PC-9 (cell line): ENCODE data around the gene SLC7A11. TPM values are rescaled to one million over a fixed set of nuclear protein-coding genes. Genes with fewer than 3 reads are reported as not detected.

Experiments
- BruUV-seq: library from RNA; stranded (reverse); fragments of 400-500 nt; replicated peaks from 2 replicates; lab custom pipeline; 2021; lab: Mats Ljungman, UMichigan
- CTCF ChIA-PET: fragments of 300-600 bp; sonication (Branson Sonifier 250); formaldehyde crosslinking; loops from one replicate; lab custom pipeline; 2022; ENCODE audit warnings: antibody characterized with exemption; lab: Charles Lee
- POLR2A ChIA-PET: fragments of 300-600 bp; sonication (Branson Sonifier 250); formaldehyde crosslinking; loops from one replicate; lab custom pipeline; 2022; ENCODE audit warnings: antibody characterized with exemption; ENCODE audit not compliant: unreplicated experiment; lab: Charles Lee
- DNase-seq, 2 experiments: peaks; one replicate each; pipeline versions ENCODE4 v3.0.0 to v3.0.0-alpha.2; 2015 to 2022; ENCODE audit warnings: mixed read lengths in 1 of 2
- H2AFZ ChIP-seq: fragments of 200-600 bp; sonication (generic); 2 replicates; pipeline ENCODE4 v1.8.1; 2017; ENCODE audit warnings: antibody characterized with exemption
- H3F3A ChIP-seq: fragments of 200-600 bp; sonication (generic); 2 replicates; pipeline ENCODE4 v1.8.1; 2017; ENCODE audit warnings: antibody characterized with exemption, mild to moderate bottlenecking, low read depth; ENCODE audit not compliant: insufficient read depth
- H3K27ac ChIP-seq: fragments of 200-600 bp; sonication (generic); 2 replicates; pipeline ENCODE4 v1.6.1; 2016; ENCODE audit warnings: mixed run types
- H3K27me3 ChIP-seq: fragments of 200-600 bp; sonication (generic); 2 replicates; pipeline ENCODE4 v1.6.1; 2016; ENCODE audit warnings: low read depth, mixed run types; ENCODE audit not compliant: insufficient read depth
- H3K36me3 ChIP-seq: fragments of 200-600 bp; sonication (generic); 2 replicates; pipeline ENCODE4 v1.6.1; 2016; ENCODE audit warnings: low read depth, mixed run types
- H3K4me1 ChIP-seq: fragments of 200-600 bp; sonication (generic); replicated peaks from 2 replicates; pipeline ENCODE4 v1.6.1; 2016; ENCODE audit warnings: mixed run types; ENCODE audit not compliant: insufficient read depth
- H3K4me2 ChIP-seq: fragments of 200-600 bp; sonication (generic); 2 replicates; pipeline ENCODE4 v1.6.1; 2017; ENCODE audit warnings: mixed run types
- H3K4me3 ChIP-seq: fragments of 200-600 bp; sonication (generic); 2 replicates; pipeline ENCODE4 v1.6.1; 2016; ENCODE audit warnings: mixed run types
- H3K79me2 ChIP-seq: fragments of 200-600 bp; sonication (generic); 2 replicates; pipeline ENCODE4 v1.6.1; 2017; ENCODE audit warnings: low read depth, mixed run types
- H3K9me2 ChIP-seq: fragments of 200-600 bp; sonication (generic); 2 replicates; pipeline ENCODE4 v1.8.1; 2017; ENCODE audit warnings: mild to moderate bottlenecking; ENCODE audit not compliant: insufficient read depth
- H3K9me3 ChIP-seq: fragments of 200-600 bp; sonication (generic); 2 replicates; pipeline ENCODE4 v1.8.1; 2016; ENCODE audit warnings: low read depth; ENCODE audit not compliant: insufficient read depth
- H4K20me1 ChIP-seq: fragments of 200-600 bp; sonication (generic); 2 replicates; pipeline ENCODE4 v1.8.1; 2017; ENCODE audit not compliant: insufficient read depth
- EZH2 ChIP-seq: fragments of 200-600 bp; sonication (generic); IDR thresholded peaks from 2 replicates; pipeline ENCODE4 v1.8.0; 2017; ENCODE audit warnings: antibody characterized with exemption, low read depth
- intact Hi-C: fragments of 100-400 bp; cut with micrococcal nuclease; formaldehyde crosslinking; loops from one replicate; pipeline ENCODE4 v1.10.0; 2022; ENCODE audit not compliant: unreplicated experiment
- total RNA-seq: library from RNA; stranded (reverse); gene quantifications from 2 replicates; pipeline ENCODE4 v1.2.3, GENCODE V29; 2021
- TF ChIP-seq, protein P1 (sequence below): fragments of 200-600 bp; sonication (generic); conservative IDR thresholded peaks from 2 replicates; pipeline ENCODE4 v1.6.1; 2017; ENCODE audit warnings: mixed run types, antibody characterized with exemption, mild to moderate bottlenecking, moderate library complexity

Gene SLC7A11
- total RNA-seq, 1 experiment from 2014 or later, result 187 TPM

DNA sequence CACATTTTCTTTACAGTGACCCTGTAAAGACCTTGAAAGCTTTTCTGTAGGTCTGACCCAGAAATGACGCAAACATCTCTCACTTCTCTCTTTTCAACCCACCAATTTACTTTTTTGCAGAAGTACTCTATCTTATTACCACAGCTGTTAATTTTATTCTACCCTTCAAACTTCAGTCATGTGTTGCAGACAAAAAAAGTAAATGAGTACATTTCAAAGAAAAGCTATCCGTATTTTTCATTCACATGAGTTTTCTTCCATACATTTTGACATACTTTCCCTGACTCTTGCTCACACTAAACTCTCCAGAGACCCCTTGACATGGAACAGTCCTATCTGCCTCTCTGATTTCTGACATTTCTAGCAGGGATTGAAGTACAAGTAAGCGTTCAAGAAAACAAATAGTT lies 51.7 kb downstream of the SLC7A11 start:
- H3K36me3 ChIP-seq, result peaks cover 53% of the 10 kb centered on the region
- no peak overlapping the region for H3K4me2 ChIP-seq
- peaks cover 6% of the 10 kb centered on the region for H3K4me1 ChIP-seq
- H3K79me2 ChIP-seq, result peaks cover 23% of the 10 kb centered on the region
- H3K9me3 ChIP-seq, result no peaks in the 10 kb centered on the region
- H3F3A ChIP-seq, result peaks cover 49% of the 10 kb centered on the region; the same call in 1 of the 2 replicates
- no peak for DNase-seq
- ChIA-PET CTCF (no interaction called here), POLR2A (no interaction called here)
- no peaks in the 10 kb centered on the region; the same call in none of the 2 replicates for H4K20me1 ChIP-seq
- TF ChIP-seq EZH2, result no peak
- no peak overlapping the region for H3K27ac ChIP-seq
- H3K4me3 ChIP-seq, result no peak overlapping the region
- H2AFZ ChIP-seq, result no peak overlapping the region
- no peaks in the 10 kb centered on the region for H3K9me2 ChIP-seq
- intact Hi-C loops, result no loop called here
- no peaks in the 10 kb centered on the region for H3K27me3 ChIP-seq
- BruUV-seq, result no TSS peak

DNA sequence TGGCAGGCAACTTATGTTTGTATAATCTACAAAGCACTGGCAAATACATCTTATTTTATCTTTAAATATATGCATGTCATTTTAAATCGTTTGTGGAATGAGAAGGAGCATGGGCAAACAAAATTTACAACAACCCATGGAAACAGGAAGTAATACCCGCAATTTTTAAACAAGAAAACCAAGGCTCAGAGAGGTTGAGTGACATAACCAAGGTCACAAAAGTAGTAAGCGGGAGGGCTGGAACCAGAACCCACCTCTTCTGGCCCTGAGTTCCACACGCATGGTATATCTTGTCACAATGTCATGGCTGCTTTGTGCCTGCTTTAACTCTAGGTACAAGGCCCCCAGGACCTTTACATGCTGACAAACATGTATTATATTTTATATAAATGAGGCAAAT lies 52.9 kb downstream of the SLC7A11 start:
- peaks cover 5% of the 10 kb centered on the region for H4K20me1 ChIP-seq
- H3K36me3 ChIP-seq, result peaks cover 44% of the 10 kb centered on the region
- H3K27me3 ChIP-seq, result no peaks in the 10 kb centered on the region
- no peak overlapping the region for H2AFZ ChIP-seq
- BruUV-seq, result no TSS peak
- ChIA-PET POLR2A (no interaction called here), CTCF (no interaction called here)
- peaks cover 6% of the 10 kb centered on the region for H3K4me1 ChIP-seq
- no peak overlapping the region for H3K27ac ChIP-seq
- no peak overlapping the region for H3K4me2 ChIP-seq
- no peaks in the 10 kb centered on the region for H3K9me3 ChIP-seq
- no peak for DNase-seq
- H3K4me3 ChIP-seq, result no peak overlapping the region
- H3F3A ChIP-seq, result peaks cover 44% of the 10 kb centered on the region; the same call in 1 of the 2 replicates
- peaks cover 23% of the 10 kb centered on the region for H3K79me2 ChIP-seq
- no peak for TF ChIP-seq EZH2
- TF ChIP-seq, protein P1, sequence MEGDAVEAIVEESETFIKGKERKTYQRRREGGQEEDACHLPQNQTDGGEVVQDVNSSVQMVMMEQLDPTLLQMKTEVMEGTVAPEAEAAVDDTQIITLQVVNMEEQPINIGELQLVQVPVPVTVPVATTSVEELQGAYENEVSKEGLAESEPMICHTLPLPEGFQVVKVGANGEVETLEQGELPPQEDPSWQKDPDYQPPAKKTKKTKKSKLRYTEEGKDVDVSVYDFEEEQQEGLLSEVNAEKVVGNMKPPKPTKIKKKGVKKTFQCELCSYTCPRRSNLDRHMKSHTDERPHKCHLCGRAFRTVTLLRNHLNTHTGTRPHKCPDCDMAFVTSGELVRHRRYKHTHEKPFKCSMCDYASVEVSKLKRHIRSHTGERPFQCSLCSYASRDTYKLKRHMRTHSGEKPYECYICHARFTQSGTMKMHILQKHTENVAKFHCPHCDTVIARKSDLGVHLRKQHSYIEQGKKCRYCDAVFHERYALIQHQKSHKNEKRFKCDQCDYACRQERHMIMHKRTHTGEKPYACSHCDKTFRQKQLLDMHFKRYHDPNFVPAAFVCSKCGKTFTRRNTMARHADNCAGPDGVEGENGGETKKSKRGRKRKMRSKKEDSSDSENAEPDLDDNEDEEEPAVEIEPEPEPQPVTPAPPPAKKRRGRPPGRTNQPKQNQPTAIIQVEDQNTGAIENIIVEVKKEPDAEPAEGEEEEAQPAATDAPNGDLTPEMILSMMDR, result no peak
- no peaks in the 10 kb centered on the region for H3K9me2 ChIP-seq
- intact Hi-C loops, result loop anchor here (10.0 kb wide), 1 partner anchor 364 kb away; no protein-coding TSS in a partner anchor

DNA sequence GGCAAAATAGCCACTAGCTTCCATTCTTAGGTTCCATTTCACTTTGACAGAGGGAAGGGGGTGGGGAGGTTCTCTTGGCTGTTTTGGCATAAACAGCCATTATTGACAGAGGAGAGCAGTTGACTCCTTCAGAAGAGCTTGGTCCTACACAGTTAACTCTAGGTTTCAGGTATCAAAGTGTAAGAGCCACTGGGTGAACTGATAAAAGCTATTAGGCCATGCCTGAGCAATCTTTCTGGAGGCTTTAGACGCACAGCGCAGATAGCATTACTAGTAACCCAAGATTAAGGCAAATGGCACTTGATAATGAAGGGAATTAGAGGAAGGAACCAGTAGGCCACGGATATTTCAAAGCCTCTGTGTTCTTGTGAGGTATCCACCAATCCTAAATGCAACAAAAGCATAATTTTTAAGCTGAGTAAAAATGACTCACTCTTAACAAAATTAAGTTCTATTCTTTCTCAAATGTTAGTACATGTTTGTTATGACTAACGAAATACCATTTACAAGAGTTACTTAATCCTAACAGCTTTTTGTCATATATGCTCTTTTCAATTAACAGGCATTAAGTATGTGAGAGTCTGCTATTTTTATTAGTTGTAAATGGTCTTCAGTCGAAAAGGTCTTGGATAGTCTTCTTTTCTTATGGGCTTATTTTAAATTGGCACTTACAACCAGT lies 53.6 kb downstream of the SLC7A11 start:
- no peak overlapping the region for H2AFZ ChIP-seq
- no peak overlapping the region for H3K4me2 ChIP-seq
- POLR2A ChIA-PET, result no interaction called here
- H3K9me2 ChIP-seq, result no peaks in the 10 kb centered on the region
- peaks cover 47% of the 10 kb centered on the region for H3K36me3 ChIP-seq
- no peak overlapping the region for H3K4me3 ChIP-seq
- H3K27me3 ChIP-seq, result no peaks in the 10 kb centered on the region
- H3K4me1 ChIP-seq, result peaks cover under 1% of the 10 kb centered on the region; the same call in 1 of the 2 replicates
- intact Hi-C loops, result loop anchor here (10.0 kb wide), 1 partner anchor 364 kb away; no protein-coding TSS in a partner anchor
- TF ChIP-seq, protein P1, result no peak
- TF ChIP-seq EZH2, result no peak
- CTCF ChIA-PET, result no interaction called here
- peaks cover 19% of the 10 kb centered on the region for H3K79me2 ChIP-seq
- H3K9me3 ChIP-seq, result no peaks in the 10 kb centered on the region
- no TSS peak for BruUV-seq
- no peak overlapping the region for H3K27ac ChIP-seq
- H4K20me1 ChIP-seq, result peaks cover 12% of the 10 kb centered on the region
- no peak for DNase-seq
- H3F3A ChIP-seq, result peaks cover 40% of the 10 kb centered on the region; the same call in 1 of the 2 replicates
